ENCODE data around the gene JAG2.

GRCh38 chr14:105131241-105131640, 37.3 kb downstream of the JAG2 start:
- TF ChIP-seq CTCF (IDR thresholded peaks at IDR 0.05), result no peak
- no peak for TF ChIP-seq POLR2A (IDR thresholded peaks at IDR 0.05)

All from testis (tissue), 2 donors.